Right forelimb (tissue), 1 donor: ENCODE data around the gene BCAR1.
"Not testable (repeated sequence)": the region's sequence is repeated elsewhere in the genome, so short reads cannot be mapped to it uniquely, and the experiment has no call there.

Experiments
- DNase-seq: peaks from one replicate; pipeline ENCODE4 v3.0.0-alpha.2; 2018

The BCAR1 gene

GRCh38 chr16:75254359-75254837 lies 3.0 kb upstream of the BCAR1 start:
- peak; percentile 45 for DNase-seq

GRCh38 chr16:75252946-75253911 lies 1.8 kb upstream of the BCAR1 start:
- peak; percentile 52 for DNase-seq

- DNase-seq, result peak; percentile 47
Observed at GRCh38 chr16:75252049-75252864, 833 bp upstream of the BCAR1 start.

- peak; percentile 59 for DNase-seq
Observed at GRCh38 chr16:75250809-75251279, 580 bp downstream of the BCAR1 start.

- DNase-seq, result peak; percentile 52
Observed at GRCh38 chr16:75250089-75250808, 1.2 kb downstream of the BCAR1 start.

GRCh38 chr16:75249441-75249840 lies 2.0 kb downstream of the BCAR1 start:
- no peak for DNase-seq

GRCh38 chr16:75248536-75249380 lies 2.7 kb downstream of the BCAR1 start:
- DNase-seq, result no peak

- DNase-seq, result peak; percentile 43
Observed at GRCh38 chr16:75248142-75248535, 3.3 kb downstream of the BCAR1 start.

- peak; percentile 45 for DNase-seq
Observed at GRCh38 chr16:75247249-75247648, 4.2 kb downstream of the BCAR1 start.

- DNase-seq, result peak; percentile 34
Observed at GRCh38 chr16:75246504-75247205, 4.8 kb downstream of the BCAR1 start.

GRCh38 chr16:75244844-75245758 lies 6.3 kb downstream of the BCAR1 start:
- DNase-seq, result peak; percentile 91

GRCh38 chr16:75244225-75244809 lies 7.1 kb downstream of the BCAR1 start:
- DNase-seq, result no peak

- no peak for DNase-seq
Observed at GRCh38 chr16:75243667-75244224, 7.7 kb downstream of the BCAR1 start.

GRCh38 chr16:75242436-75243078 lies 8.9 kb downstream of the BCAR1 start:
- not testable (repeated sequence) for DNase-seq

- no peak for DNase-seq
Observed at GRCh38 chr16:75241955-75242354, 9.5 kb downstream of the BCAR1 start.

- DNase-seq, result no peak
Observed at GRCh38 chr16:75241412-75241811, 10.0 kb downstream of the BCAR1 start.

- DNase-seq, result peak; percentile 41
Observed at GRCh38 chr16:75240633-75241032, 10.8 kb downstream of the BCAR1 start.

- peak; percentile 42 for DNase-seq
Observed at GRCh38 chr16:75239542-75240122, 11.8 kb downstream of the BCAR1 start.
